Muscle of leg (tissue), 16 donors: ENCODE results near the gene METTL15. TPM values are rescaled to one million over a fixed set of nuclear protein-coding genes. Genes with fewer than 3 reads are reported as not detected.
"Not testable (repeated sequence)": the region's sequence is repeated elsewhere in the genome, so short reads cannot be mapped to it uniquely, and the experiment has no call there.

Source experiments
- DNase-seq: peaks from one replicate; pipeline ENCODE4 v3.0.0; 2013
- H3K27ac ChIP-seq: one replicate; pipeline ENCODE4 v1.5.1; 2013; ENCODE audit warnings: mild to moderate bottlenecking, low read length, control low read depth
- H3K27me3 ChIP-seq: one replicate; pipeline ENCODE4 v1.6.1; 2013; ENCODE audit warnings: low read length; ENCODE audit not compliant: control insufficient read depth, insufficient read depth
- H3K36me3 ChIP-seq: one replicate; pipeline ENCODE4 v1.6.1; 2013; ENCODE audit warnings: low read length; ENCODE audit not compliant: control insufficient read depth, insufficient read depth
- H3K4me1 ChIP-seq: one replicate; pipeline ENCODE4 v1.6.1; 2013; ENCODE audit warnings: low read length; ENCODE audit not compliant: control insufficient read depth, insufficient read depth
- H3K4me3 ChIP-seq: one replicate; pipeline ENCODE4 v1.5.1; 2013; ENCODE audit warnings: low read length, control low read depth
- H3K9me3 ChIP-seq: replicated peaks from 2 replicates; pipeline ENCODE4 v1.6.1; 2013; ENCODE audit warnings: low read depth, low read length; ENCODE audit not compliant: control insufficient read depth
- WGBS: methylation state at CpG from one replicate; pipeline ENCODE4 v1.1.5; 2013; ENCODE audit warnings: missing lambda C conversion rate; ENCODE audit not compliant: insufficient coverage; 5-methylcytosine and 5-hydroxymethylcytosine counted together
- long read RNA-seq, 11 donors: transcript quantifications; one replicate each; lab custom pipeline, GENCODE V29; 2026
- polyA plus RNA-seq, 8 donors: library from polyadenylated mRNA; unstranded; fragments of 120-200 nt; gene quantifications; one replicate each; pipeline versions ENCODE4 v1.2.1 to v1.2.3, GENCODE V29; 2013; ENCODE audit warnings: inconsistent platforms in 1 of 8, low replicate concordance in 1 of 8; ENCODE audit not compliant: insufficient read length in 8 of 8, insufficient read depth in 1 of 8
- total RNA-seq: library from RNA; stranded (reverse); fragments of 120-200 nt; gene quantifications from one replicate; pipeline ENCODE4 v1.2.4, GENCODE V29; 2013

METTL15 gene
- 14.6 TPM for total RNA-seq
- polyA plus RNA-seq = 10 to 100 TPM in 6 of 8 donors, 1 to 10 TPM in 2; 9.5 to 14.0 (median 11.3) TPM
- long read RNA-seq, donor 1 = 0 reads
- long read RNA-seq, donor 2, partial matches to known transcripts = 0 of 1 reads
- long read RNA-seq, donor 2, other reads (novel, unspliced or antisense) = 0 of 1 reads
- long read RNA-seq, donor 3 = 0 reads
- long read RNA-seq, donor 4, full-length matches to known transcripts = 1 of 1 reads
- long read RNA-seq, donor 4, partial matches to known transcripts = 0 of 1 reads
- long read RNA-seq, donor 4, other reads (novel, unspliced or antisense) = 0 of 1 reads
- long read RNA-seq, donor 5, full-length matches to known transcripts = 1 of 1 reads
- long read RNA-seq, donor 5, partial matches to known transcripts = 0 of 1 reads
- long read RNA-seq, donor 5, other reads (novel, unspliced or antisense) = 0 of 1 reads
- long read RNA-seq, donor 6, partial matches to known transcripts = 0 of 1 reads
- long read RNA-seq, donor 6, other reads (novel, unspliced or antisense) = 0 of 1 reads
- long read RNA-seq, donor 7, partial matches to known transcripts = 10 of 11 reads
- long read RNA-seq, donor 7, other reads (novel, unspliced or antisense) = 0 of 11 reads
- long read RNA-seq, donor 8, full-length matches to known transcripts = 1 of 1 reads
- long read RNA-seq, donor 8, partial matches to known transcripts = 0 of 1 reads
- long read RNA-seq, donor 8, other reads (novel, unspliced or antisense) = 0 of 1 reads
- long read RNA-seq, donor 9 = 0 reads
- long read RNA-seq, donor 10, full-length matches to known transcripts = 1 of 1 reads
- long read RNA-seq, donor 10, partial matches to known transcripts = 0 of 1 reads
- long read RNA-seq, donor 10, other reads (novel, unspliced or antisense) = 0 of 1 reads
- long read RNA-seq, donor 11, full-length matches to known transcripts = 2 of 2 reads
- long read RNA-seq, donor 11, partial matches to known transcripts = 0 of 2 reads
- long read RNA-seq, donor 11, other reads (novel, unspliced or antisense) = 0 of 2 reads

GRCh38 chr11:28107750-28108618 lies at the start of gene METTL15, which contains the start of gene KIF18A:
Gene METTL15 (plus strand): TSS chr11:28108388. CDS start chr11:28113335, 4,947 bp downstream.
Gene KIF18A (minus strand): TSS chr11:28108156. CDS start chr11:28097947, 10,209 bp downstream.
- no peaks in the 10 kb centered on the region for H3K9me3 ChIP-seq
- H3K27me3 ChIP-seq = no peaks in the 10 kb centered on the region
- H3K4me1 ChIP-seq = peaks cover 9% of the 10 kb centered on the region
- H3K4me3 ChIP-seq = peak within 1 kb of the TSS; percentile 87
- under 1% methylated on average over 36 of the region's 38 CpGs for WGBS
- peak; percentile 99 for DNase-seq
- peak within 1 kb of the TSS; percentile 98 for H3K27ac ChIP-seq
- H3K36me3 ChIP-seq = no peaks in the 10 kb centered on the region

GRCh38 chr11:28071305-28071704 lies 36.9 kb upstream of the METTL15 start:
- H3K27ac ChIP-seq = no peak overlapping the region
- DNase-seq = no peak
- no peaks in the 10 kb centered on the region for H3K27me3 ChIP-seq
- WGBS = no CpG with 5 or more reads among the region's 1 CpG
- no peaks in the 10 kb centered on the region for H3K9me3 ChIP-seq
- no peaks in the 10 kb centered on the region for H3K4me1 ChIP-seq
- H3K4me3 ChIP-seq = no peak overlapping the region
- no peaks in the 10 kb centered on the region for H3K36me3 ChIP-seq

- no peaks in the 10 kb centered on the region for H3K9me3 ChIP-seq
- H3K36me3 ChIP-seq = no peaks in the 10 kb centered on the region
- no peak overlapping the region for H3K4me3 ChIP-seq
- H3K27ac ChIP-seq = no peak overlapping the region
- no CpG with 5 or more reads among the region's 2 CpGs for WGBS
- no peaks in the 10 kb centered on the region for H3K4me1 ChIP-seq
- H3K27me3 ChIP-seq = no peaks in the 10 kb centered on the region
- no peak for DNase-seq
Observed at GRCh38 chr11:28072321-28072720, 35.9 kb upstream of the METTL15 start.

- WGBS = no CpG with 5 or more reads among the region's 3 CpGs
- no peaks in the 10 kb centered on the region for H3K27me3 ChIP-seq
- H3K9me3 ChIP-seq = no peaks in the 10 kb centered on the region
- H3K4me3 ChIP-seq = no peak overlapping the region
- H3K36me3 ChIP-seq = peaks cover 3% of the 10 kb centered on the region
- no peak overlapping the region for H3K27ac ChIP-seq
- no peaks in the 10 kb centered on the region for H3K4me1 ChIP-seq
- DNase-seq = no peak
Observed at GRCh38 chr11:28077521-28077920, 30.7 kb upstream of the METTL15 start.

GRCh38 chr11:28083118-28083517 lies 25.1 kb upstream of the METTL15 start:
- Histone ChIP-seq H3K27me3 (no peaks in the 10 kb centered on the region), H3K9me3 (no peaks in the 10 kb centered on the region), H3K4me1 (no peaks in the 10 kb centered on the region), H3K4me3 (no peak overlapping the region), H3K27ac (no peak overlapping the region), H3K36me3 (peaks cover 7% of the 10 kb centered on the region)
- WGBS = no CpG with 5 or more reads among the region's 1 CpG
- DNase-seq = no peak

- H3K27me3 ChIP-seq = no peaks in the 10 kb centered on the region
- no peak overlapping the region for H3K4me3 ChIP-seq
- no peak for DNase-seq
- H3K27ac ChIP-seq = no peak overlapping the region
- WGBS = no CpG with 5 or more reads among the region's 1 CpG
- no peaks in the 10 kb centered on the region for H3K4me1 ChIP-seq
- H3K36me3 ChIP-seq = peaks cover 5% of the 10 kb centered on the region
- H3K9me3 ChIP-seq = no peaks in the 10 kb centered on the region
Observed at GRCh38 chr11:28086569-28086968, 21.6 kb upstream of the METTL15 start.

GRCh38 chr11:28087192-28087591 lies 21.0 kb upstream of the METTL15 start:
- H3K27me3 ChIP-seq, H3K9me3 ChIP-seq, H3K36me3 ChIP-seq, H3K27ac ChIP-seq, H3K4me1 ChIP-seq, H3K4me3 ChIP-seq, DNase-seq: not testable (repeated sequence)
- no CpG with 5 or more reads among the region's 1 CpG for WGBS

GRCh38 chr11:28087693-28088092 lies 20.5 kb upstream of the METTL15 start:
- H3K4me1 ChIP-seq, DNase-seq, H3K4me3 ChIP-seq, H3K27me3 ChIP-seq, H3K36me3 ChIP-seq, H3K27ac ChIP-seq, H3K9me3 ChIP-seq: not testable (repeated sequence)
- WGBS = no CpG with 5 or more reads among the region's 3 CpGs

- H3K9me3 ChIP-seq = no peaks in the 10 kb centered on the region
- H3K4me3 ChIP-seq = no peak overlapping the region
- no peak for DNase-seq
- H3K4me1 ChIP-seq = no peaks in the 10 kb centered on the region
- no peaks in the 10 kb centered on the region for H3K27me3 ChIP-seq
- no CpG with 5 or more reads among the region's 5 CpGs for WGBS
- H3K27ac ChIP-seq = no peak overlapping the region
- H3K36me3 ChIP-seq = peaks cover 5% of the 10 kb centered on the region
Observed at GRCh38 chr11:28089378-28089777, 18.8 kb upstream of the METTL15 start.
